Hematopoietic multipotent progenitor cell (in vitro differentiated cells): ENCODE data around the gene ZSCAN20. TPM values are rescaled to one million over a fixed set of nuclear protein-coding genes. Genes with fewer than 3 reads are reported as not detected.
A peak's percentile ranks its signal among the peaks of the same experiment; 100 is the strongest.

ENCODE experiments used
- DNase-seq, 3 donors: peaks; one replicate each; pipeline ENCODE4 v3.0.0-alpha.2; 2011 to 2015; ENCODE audit warnings: low read depth in 2 of 3, low spot score in 2 of 3
- total RNA-seq: library from RNA; depleted of rRNA; stranded (reverse); fragments of >200 nt; gene quantifications from one replicate; pipeline ENCODE4 v1.2.3, GENCODE V29; 2012

The ZSCAN20 gene
- total RNA-seq, 1 donor, result 1.9 TPM

DNA sequence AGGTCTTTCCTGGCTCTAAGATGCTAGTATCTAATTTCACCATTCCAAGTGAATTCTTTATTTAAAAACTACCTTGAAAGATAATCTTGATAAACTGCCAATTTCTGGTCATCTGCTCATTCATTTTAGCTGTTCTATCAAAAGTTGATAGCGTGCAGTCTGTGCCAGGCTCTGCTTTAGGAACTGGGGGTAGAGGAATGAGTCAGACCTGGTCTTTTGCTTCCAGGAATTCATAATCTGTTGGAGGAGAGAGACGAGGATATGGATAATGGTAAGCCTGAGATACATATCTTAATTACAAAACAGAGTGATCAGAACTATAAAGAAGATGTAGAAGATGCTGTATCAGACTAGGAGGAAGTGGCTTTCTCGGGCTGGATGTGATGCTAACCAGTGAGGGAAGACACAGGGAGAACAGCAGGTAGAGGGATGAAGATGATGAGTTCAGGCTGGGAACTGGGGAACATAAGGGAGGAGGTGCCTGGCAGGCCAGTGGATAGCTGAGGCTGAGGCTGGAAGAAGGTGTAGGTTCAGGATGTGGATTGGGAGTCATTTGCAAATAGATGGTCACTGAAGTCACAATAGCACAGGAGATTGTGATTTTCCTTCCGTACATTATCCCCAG is 29.3 kb upstream of the ZSCAN20 start:
- no peak for DNase-seq

DNA sequence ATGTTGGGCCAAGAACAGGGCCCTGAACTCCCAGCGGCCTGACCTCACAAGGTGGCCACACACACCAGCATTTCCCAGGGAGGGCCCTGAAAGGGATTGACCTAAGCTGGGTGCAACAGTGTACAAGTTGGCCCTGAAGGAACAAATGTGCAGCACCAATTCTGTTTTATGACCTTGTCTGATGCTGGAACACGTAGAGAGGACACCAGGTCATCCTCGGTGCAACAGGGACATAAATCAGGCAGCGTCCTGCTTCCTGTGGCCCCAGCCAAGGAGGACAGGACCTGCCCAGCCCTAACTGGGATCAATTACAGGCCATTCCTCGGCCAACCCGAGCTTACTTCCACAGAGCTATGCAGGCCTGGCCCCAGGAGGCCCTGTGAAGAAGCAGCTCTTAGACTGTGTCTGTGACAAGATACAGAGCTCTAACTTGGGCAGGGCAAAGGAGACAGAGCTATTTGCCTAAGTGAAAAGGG is 28.7 kb upstream of the ZSCAN20 start:
- no peak for DNase-seq

DNA sequence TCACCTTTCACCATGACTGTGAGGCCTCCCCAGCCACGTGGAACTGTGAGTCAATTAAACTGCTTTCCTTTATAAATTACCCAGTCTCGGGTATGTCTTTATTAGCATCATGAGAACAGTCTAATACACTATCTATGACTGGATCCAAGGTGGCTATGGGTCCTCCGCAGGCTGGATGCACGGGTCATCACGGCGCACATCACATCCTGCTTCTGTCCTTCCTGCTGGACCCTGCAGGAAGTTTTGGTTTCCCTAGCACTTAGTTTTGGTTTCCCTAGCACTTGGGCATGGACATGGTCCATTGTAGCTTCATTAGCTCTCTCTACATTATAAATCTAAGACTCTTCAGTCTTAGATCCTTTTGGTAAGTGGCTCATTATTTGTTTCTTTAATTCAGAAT is 27.3 kb upstream of the ZSCAN20 start:
- DNase-seq, result no peak

DNA sequence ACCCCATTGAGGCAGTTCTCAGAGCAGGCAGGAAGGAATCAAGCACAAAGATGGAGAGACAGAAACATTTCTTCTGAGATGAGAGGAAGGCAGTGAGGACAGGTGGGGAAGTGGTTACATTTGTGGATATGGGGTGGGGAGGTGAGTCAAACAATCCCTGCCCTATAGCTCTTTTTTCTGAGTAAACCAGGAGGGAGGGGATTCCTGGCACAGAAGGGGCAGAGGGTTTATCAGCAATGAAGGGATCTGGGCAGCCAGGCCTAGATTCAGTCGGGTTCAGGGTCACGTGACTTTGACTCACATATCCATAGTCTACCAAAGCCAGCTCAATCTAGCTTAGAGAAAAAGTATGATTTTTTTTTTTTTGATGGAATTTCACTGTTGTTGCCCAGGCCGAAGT is 25.9 kb upstream of the ZSCAN20 start:
- DNase-seq, result no peak

- no peak for DNase-seq
Observed at GRCh38 chr1:33454646-33455282, 17.7 kb upstream of the ZSCAN20 start.

DNA sequence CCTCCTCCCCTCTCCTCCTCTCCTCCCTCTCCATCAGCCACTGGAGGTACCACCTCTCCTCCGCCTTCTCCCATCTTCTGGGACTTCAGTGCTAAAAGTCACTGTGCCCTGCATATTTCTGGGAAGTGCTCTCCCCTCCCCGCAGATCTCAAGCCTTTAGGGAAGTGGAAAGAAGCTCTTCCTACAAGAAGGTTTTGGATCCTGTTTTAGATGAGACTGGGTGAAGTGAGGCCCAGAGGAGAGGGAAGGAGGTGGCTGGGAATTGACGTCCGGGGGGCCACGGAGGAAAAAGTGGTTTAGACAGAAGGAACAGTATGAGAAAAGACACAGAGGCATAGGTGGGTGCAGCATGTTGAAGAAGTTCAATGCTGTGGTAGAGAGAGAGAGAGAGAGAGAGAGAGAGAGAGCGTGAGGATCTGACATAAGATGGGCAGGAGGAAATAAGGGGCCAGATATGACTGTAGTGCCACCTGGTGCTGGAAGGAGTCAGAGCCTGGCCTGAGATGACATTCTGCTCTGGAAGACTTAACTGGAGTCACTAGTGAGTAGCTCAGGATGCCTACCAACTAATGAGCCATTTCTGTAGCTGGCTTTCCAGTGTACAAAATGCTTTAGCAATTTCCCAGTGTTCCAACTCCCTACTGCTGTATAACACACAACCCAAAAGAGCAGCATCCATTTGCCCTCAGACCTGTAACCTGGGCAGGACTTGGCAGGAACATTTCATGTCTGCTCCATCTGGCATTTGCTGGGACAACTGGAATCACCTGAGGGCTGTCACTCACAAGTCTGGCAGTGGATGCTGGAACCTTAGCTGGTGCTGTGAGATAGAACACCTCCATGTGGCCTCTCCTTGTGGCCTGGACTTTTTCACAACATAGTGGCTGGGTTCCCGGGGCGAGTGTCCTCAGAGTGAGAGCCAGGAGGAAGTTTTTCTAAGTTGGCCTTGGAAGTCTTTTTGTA is 16.6 kb upstream of the ZSCAN20 start:
- DNase-seq, result peak in 2 of 3 donors; percentile 75 to 84

DNA sequence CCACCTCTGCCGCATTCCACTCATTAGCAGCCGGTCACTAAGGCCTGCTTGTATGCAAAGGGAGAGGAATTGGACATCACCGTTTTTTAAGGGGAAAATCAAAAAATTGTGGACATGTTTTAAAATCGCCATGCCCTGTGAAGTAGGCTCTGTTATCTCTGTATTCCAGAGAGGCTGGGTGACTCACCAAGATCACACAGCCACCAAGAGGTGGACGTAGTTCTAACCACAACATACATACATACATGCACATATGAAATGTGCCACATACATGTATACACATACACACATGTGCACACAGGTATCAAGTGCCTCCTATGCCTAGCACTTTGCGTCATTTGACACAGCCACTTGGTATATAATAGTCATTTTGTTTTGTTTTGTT is 16.0 kb upstream of the ZSCAN20 start:
- no peak for DNase-seq

- no peak for DNase-seq
Observed at GRCh38 chr1:33459691-33460090, 12.8 kb upstream of the ZSCAN20 start.

DNA sequence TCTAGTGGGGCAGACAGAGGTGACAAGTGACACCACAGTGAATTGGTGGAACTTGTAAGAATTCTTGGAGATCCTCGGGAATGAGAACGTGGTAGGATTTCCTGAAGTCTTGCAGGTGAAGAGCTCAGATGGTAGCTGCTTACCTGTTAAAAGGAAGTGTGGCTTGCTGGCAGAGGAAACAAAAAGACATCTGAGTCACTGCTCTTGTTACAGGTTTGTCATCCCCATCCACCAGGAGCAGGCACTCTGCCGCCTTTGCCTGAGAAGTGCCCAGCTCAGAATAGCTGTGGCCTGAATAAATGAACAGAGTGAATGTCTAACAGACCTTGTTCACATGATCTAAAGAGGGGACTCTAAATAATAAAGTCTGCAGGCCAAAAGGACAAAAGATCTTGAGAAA is 12.3 kb upstream of the ZSCAN20 start:
- no peak for DNase-seq

GRCh38 chr1:33460947-33461629 is 11.4 kb upstream of the ZSCAN20 start:
- DNase-seq, result peak in 1 of 3 donors; percentile 46

DNA sequence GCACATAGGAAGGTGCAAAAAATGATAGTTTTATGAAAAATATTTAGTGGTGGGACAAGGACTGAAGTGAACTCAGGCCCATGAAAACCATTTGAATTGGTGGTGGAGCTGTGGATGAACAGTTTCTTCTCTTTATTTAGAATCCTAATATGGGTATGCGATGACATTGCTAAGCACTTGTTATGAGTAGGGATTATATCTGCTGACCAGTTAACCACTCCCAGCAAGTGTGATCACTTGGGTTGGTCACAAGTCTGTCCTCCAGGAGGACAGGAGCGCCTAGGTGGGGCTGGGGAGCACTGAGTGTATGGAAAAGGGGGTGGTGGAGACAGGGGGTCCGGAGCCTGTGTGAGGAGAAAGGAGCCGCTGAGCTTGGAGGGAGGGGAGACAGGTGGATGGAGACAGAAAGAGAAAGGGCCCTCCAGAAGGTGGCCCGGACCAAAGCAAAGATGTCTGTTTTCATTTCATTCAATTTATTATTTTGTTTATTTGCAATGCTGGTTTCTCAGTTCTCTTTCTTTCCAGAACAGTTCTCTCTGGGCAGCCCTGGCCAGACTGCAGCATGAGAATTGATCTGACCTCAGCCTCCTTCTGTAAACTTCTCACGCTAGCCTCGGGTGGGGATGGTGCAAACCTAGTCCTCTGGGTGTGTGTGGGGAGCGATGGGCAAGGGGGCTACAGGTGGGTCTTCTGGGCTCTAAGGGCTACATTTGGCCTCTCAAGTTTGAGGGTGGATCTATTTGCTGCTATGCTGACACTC is 9.9 kb upstream of the ZSCAN20 start:
- DNase-seq, result no peak

- no peak for DNase-seq
Observed at GRCh38 chr1:33464552-33464951, 7.9 kb upstream of the ZSCAN20 start.

DNA sequence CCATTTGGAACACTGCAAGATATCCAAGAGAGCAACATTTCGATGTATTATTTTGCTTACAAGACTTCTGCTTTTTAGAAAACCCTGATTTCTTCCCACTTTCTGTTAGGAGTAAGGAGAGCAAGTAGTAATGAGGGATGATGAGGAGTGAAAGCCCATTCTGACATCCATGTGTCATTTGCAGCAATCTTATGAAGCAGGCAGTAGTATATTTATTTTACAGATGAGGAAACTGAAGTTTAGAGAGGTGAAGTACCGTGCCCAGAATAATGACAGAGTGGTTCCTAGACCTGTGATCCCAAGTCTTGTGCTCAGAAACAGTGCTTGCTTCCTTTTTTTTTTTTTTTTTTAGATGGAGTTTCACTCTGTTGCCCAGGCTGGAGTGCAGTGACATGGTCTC is 7.1 kb upstream of the ZSCAN20 start:
- no peak for DNase-seq

- no peak for DNase-seq
Observed at GRCh38 chr1:33466159-33466558, 6.3 kb upstream of the ZSCAN20 start.

- DNase-seq, result no peak
Observed at GRCh38 chr1:33468011-33468410, 4.4 kb upstream of the ZSCAN20 start.

DNA sequence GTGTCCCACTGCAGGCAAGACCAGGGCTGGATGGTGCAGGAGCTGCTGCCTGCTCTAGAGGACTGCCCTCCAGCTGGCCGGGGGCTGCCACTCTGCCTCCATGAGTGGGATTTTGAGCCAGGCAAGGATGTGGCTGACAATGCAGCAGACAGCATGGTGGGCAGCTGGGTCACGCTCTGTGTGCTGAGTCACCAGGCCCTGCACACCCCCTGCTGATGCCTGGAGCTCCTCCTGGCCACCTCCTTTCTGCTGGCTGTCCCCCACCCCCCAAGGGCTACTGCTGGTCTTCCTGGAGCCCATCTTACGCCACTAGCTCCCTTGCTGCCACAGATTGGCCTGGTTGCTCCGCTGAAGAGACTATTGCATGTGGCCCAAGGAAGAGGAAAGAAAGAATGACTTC is 3.9 kb upstream of the ZSCAN20 start:
- DNase-seq, result no peak

GRCh38 chr1:33468967-33469366 is 3.5 kb upstream of the ZSCAN20 start:
- DNase-seq, result no peak

- DNase-seq, result no peak
Observed at GRCh38 chr1:33469691-33470090, 2.8 kb upstream of the ZSCAN20 start.

DNA sequence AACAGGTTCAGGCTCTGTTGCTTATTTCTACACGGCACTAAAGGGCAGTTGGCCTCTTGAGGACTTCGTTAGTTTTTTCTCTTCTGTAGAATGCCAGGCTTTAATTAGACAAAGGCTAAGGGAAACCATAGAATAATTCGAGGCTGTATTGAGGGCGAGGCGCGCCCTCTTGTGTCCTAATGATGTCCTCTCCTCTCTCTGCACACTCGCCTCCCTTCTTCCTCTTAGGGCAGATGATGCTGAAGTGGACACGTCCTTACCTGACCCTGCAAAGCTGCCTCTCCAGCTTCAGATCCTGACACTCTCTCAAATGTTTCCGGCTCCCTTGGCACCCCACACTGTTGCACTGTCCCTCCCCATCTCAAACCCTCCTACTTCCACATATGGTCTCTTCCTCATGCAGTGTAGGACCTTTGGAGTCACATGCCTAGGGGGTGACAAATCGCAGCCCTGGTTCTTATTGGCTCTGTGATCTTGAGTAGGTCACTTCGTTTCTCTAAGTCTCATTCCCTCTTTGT is 1.9 kb upstream of the ZSCAN20 start:
- peak; percentile 28 to 89 (median 76) for DNase-seq

GRCh38 chr1:33471416-33471815 is 1.0 kb upstream of the ZSCAN20 start:
- no peak for DNase-seq
